GM19324 (cell line): ENCODE data around the gene BEND7.

Experiments used
- ATAC-seq: cut with Tn5 transposase; IDR thresholded peaks from one replicate; pipeline ENCODE4 v1.9.1; 2021; ENCODE audit warnings: mild to moderate bottlenecking, moderate library complexity; ENCODE audit not compliant: unreplicated experiment, low FRiP score

BEND7 gene

DNA sequence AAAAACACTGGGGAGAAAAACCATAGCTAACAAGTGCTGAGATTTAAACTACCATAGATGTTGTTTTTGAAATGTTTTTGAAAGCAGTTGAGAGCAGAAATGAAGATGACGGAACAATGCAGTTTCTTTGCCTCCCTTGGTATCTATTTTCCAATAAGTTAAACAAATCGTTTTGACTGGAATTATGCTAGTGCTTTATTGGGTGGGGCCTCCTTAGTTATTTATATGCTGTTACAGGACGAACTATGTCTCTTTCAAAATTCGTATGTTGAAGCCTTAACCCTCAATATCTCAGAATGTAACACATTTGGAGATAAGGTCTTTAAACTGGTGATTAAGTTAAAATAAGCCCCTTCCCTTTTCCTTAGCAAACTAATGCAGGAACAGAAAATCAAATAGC is 135.2 kb downstream of the BEND7 start:
- no peak for ATAC-seq

DNA sequence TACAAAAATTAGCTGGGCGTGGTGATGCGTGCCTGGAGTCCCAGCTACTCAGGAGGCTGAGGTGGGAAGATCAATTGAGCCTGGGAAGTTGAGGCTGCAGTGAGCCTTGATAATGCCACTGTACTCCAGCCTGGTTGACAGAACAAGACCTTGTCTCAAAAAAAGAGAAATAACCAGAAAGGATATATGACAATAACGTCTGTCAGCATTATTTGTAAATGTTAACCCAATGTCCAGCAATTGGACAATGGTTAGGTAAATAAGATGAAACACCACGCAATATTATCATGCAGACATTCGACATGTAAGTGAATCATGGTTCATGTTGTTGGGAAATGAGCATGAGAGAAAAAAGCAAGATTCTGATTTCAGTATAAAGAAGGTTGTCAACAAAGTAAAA is 136.1 kb downstream of the BEND7 start:
- no peak for ATAC-seq
